H9 (cell line): ENCODE measurements around the gene CEACAM18. TPM values are rescaled to one million over a fixed set of nuclear protein-coding genes. Genes with fewer than 3 reads are reported as not detected.

Experiments
- DNase-seq: peaks from one replicate; pipeline ENCODE4 v3.0.0-alpha.2; 2017
- H2AFZ ChIP-seq: one replicate; pipeline ENCODE4 v1.6.1; 2013; ENCODE audit warnings: mild to moderate bottlenecking, low read length, control low read depth, moderate library complexity
- H2AK5ac ChIP-seq: 2 replicates; pipeline ENCODE4 v1.6.1; 2013; ENCODE audit warnings: low read length, control low read depth, mixed read lengths; ENCODE audit not compliant: insufficient read length
- H2BK120ac ChIP-seq: one replicate; pipeline ENCODE4 v1.6.1; 2013; ENCODE audit warnings: low read depth, mild to moderate bottlenecking, low read length, control low read depth, inconsistent platforms; ENCODE audit not compliant: poor library complexity, severe bottlenecking
- H2BK12ac ChIP-seq: 2 replicates; pipeline ENCODE4 v1.6.1; 2013; ENCODE audit warnings: low read length, control low read depth, mixed read lengths, low read depth; ENCODE audit not compliant: insufficient read length
- H2BK15ac ChIP-seq: 2 replicates; pipeline ENCODE4 v1.6.1; 2013; ENCODE audit warnings: low read depth, low read length, control low read depth
- H2BK20ac ChIP-seq: one replicate; pipeline ENCODE4 v1.6.1; 2013; ENCODE audit warnings: low read depth, mild to moderate bottlenecking, low read length, control low read depth, inconsistent platforms; ENCODE audit not compliant: poor library complexity, severe bottlenecking
- H2BK5ac ChIP-seq: 2 replicates; pipeline ENCODE4 v1.6.1; 2013; ENCODE audit warnings: low read length, control low read depth, mixed read lengths; ENCODE audit not compliant: insufficient read length
- H3K14ac ChIP-seq: 2 replicates; pipeline ENCODE4 v1.6.1; 2013; ENCODE audit warnings: low read length, control low read depth; ENCODE audit not compliant: insufficient read depth
- H3K18ac ChIP-seq: 2 replicates; pipeline ENCODE4 v1.6.1; 2013; ENCODE audit warnings: low read depth, mild to moderate bottlenecking, mixed read lengths, low read length, control low read depth; ENCODE audit not compliant: insufficient read length
- H3K23ac ChIP-seq: 2 replicates; pipeline ENCODE4 v1.6.1; 2013; ENCODE audit warnings: low read length, control low read depth, mixed read lengths, low read depth; ENCODE audit not compliant: insufficient read length
- H3K23me2 ChIP-seq: 2 replicates; pipeline ENCODE4 v1.6.1; 2013; ENCODE audit warnings: low read depth, mild to moderate bottlenecking, mixed read lengths, low read length, control low read depth; ENCODE audit not compliant: insufficient read length, poor library complexity, severe bottlenecking
- H3K27ac ChIP-seq: 2 replicates; pipeline ENCODE4 v1.5.1; 2013; ENCODE audit warnings: low read length, control low read depth, mixed read lengths, low read depth; ENCODE audit not compliant: insufficient read length
- H3K27me3 ChIP-seq: 2 replicates; pipeline ENCODE4 v1.6.1; 2013; ENCODE audit warnings: low read length, control low read depth, inconsistent platforms; ENCODE audit not compliant: insufficient read depth
- H3K4ac ChIP-seq: 2 replicates; pipeline ENCODE4 v1.6.1; 2013; ENCODE audit warnings: low read depth, mild to moderate bottlenecking, control low read depth, inconsistent platforms, low read length, moderate library complexity
- H3K4me1 ChIP-seq: 2 replicates; pipeline ENCODE4 v1.6.1; 2013; ENCODE audit warnings: low read length, control low read depth, inconsistent platforms; ENCODE audit not compliant: insufficient read depth
- H3K4me2 ChIP-seq: 2 replicates; pipeline ENCODE4 v1.6.1; 2013; ENCODE audit warnings: low read length, control low read depth, mixed read lengths; ENCODE audit not compliant: insufficient read length, insufficient read depth
- H3K56ac ChIP-seq: 2 replicates; pipeline ENCODE4 v1.6.1; 2013; ENCODE audit warnings: low read depth, mild to moderate bottlenecking, mixed read lengths, low read length, control low read depth; ENCODE audit not compliant: insufficient read length
- H3K79me1 ChIP-seq: 2 replicates; pipeline ENCODE4 v1.6.1; 2013; ENCODE audit warnings: low read depth, mild to moderate bottlenecking, moderate library complexity, low read length, control low read depth, inconsistent platforms; ENCODE audit not compliant: insufficient read depth, poor library complexity, severe bottlenecking
- H3K79me2 ChIP-seq: 2 replicates; pipeline ENCODE4 v1.6.1; 2013; ENCODE audit warnings: low read length, control low read depth, inconsistent platforms; ENCODE audit not compliant: insufficient read depth
- H3K9ac ChIP-seq: 2 replicates; pipeline ENCODE4 v1.6.1; 2013; ENCODE audit warnings: low read length, control low read depth, mixed read lengths; ENCODE audit not compliant: insufficient read length; ENCODE audit errors: extremely low read depth
- H3K9me3 ChIP-seq: one replicate; pipeline ENCODE4 v1.6.1; 2013; ENCODE audit warnings: low read depth, low read length, inconsistent platforms; ENCODE audit not compliant: control insufficient read depth
- H3T11ph ChIP-seq: one replicate; pipeline ENCODE4 v1.6.1; 2013; ENCODE audit warnings: mild to moderate bottlenecking, low read length, control low read depth, inconsistent platforms
- H4K20me1 ChIP-seq: one replicate; pipeline ENCODE4 v1.6.1; 2013; ENCODE audit not compliant: control insufficient read depth, insufficient read length, insufficient read depth
- H4K5ac ChIP-seq: 2 replicates; pipeline ENCODE4 v1.6.1; 2013; ENCODE audit warnings: low read depth, mild to moderate bottlenecking, mixed read lengths, low read length, control low read depth; ENCODE audit not compliant: insufficient read length
- H4K8ac ChIP-seq: replicated peaks from 2 replicates; pipeline ENCODE4 v1.6.1; 2013; ENCODE audit warnings: low read length, control low read depth, mixed read lengths, low read depth; ENCODE audit not compliant: insufficient read length
- H4K91ac ChIP-seq: 2 replicates; pipeline ENCODE4 v1.6.1; 2013; ENCODE audit warnings: low read depth, mild to moderate bottlenecking, moderate library complexity, mixed read lengths, low read length, control low read depth; ENCODE audit not compliant: insufficient read length
- H3K27ac Mint-ChIP-seq, 3 experiments: 2 replicates in 2 of 3; 3 replicates in 1 of 3; pipeline ENCODE4 v1.8.0; 2020 to 2021; ENCODE audit warnings: mixed read lengths in 3 of 3, mild to moderate bottlenecking in 1 of 3, moderate library complexity in 1 of 3
- H3K27me3 Mint-ChIP-seq: 2 replicates; pipeline ENCODE4 v1.8.0; 2021; ENCODE audit warnings: low read depth, mild to moderate bottlenecking, moderate library complexity, mixed read lengths
- H3K36me3 Mint-ChIP-seq, 3 experiments: 2 replicates in 2 of 3; 3 replicates in 1 of 3; pipeline ENCODE4 v1.8.0; 2020 to 2021; ENCODE audit warnings: low read depth in 3 of 3, mixed read lengths in 3 of 3; ENCODE audit not compliant: insufficient read depth in 1 of 3
- H3K4me1 Mint-ChIP-seq, 2 experiments: 2 replicates each; pipeline ENCODE4 v1.8.0; 2020; ENCODE audit warnings: mixed read lengths in 2 of 2
- H3K4me3 Mint-ChIP-seq, 2 experiments: 2 replicates in 1 of 2; 3 replicates in 1 of 2; pipeline ENCODE4 v1.8.0; 2020 to 2021; ENCODE audit warnings: mild to moderate bottlenecking in 2 of 2, mixed read lengths in 2 of 2, moderate library complexity in 1 of 2
- H3K9me3 Mint-ChIP-seq, 2 experiments: 2 replicates in 1 of 2; 3 replicates in 1 of 2; pipeline ENCODE4 v1.8.0; 2020; ENCODE audit warnings: mild to moderate bottlenecking in 2 of 2, mixed read lengths in 2 of 2, moderate library complexity in 1 of 2
- WGBS: extraction: QIAGEN DNeasy Blood & Tissue Kit; methylation state at CpG from one replicate; pipeline ENCODE4 v1.1.7; 2013; ENCODE audit warnings: missing lambda C conversion rate, low lambda C conversion rate, mixed read lengths; ENCODE audit not compliant: insufficient read length; ENCODE audit errors: extremely low coverage; 5-methylcytosine and 5-hydroxymethylcytosine counted together
- total RNA-seq: library from RNA; stranded (reverse); gene quantifications from 2 replicates; pipeline ENCODE4 v1.2.1, GENCODE V29; 2021
- TF ChIP-seq, protein P1 (sequence below): fragments of 200-600 bp; sonication (generic); conservative IDR thresholded peaks from 3 replicates; pipeline ENCODE4 v1.8.0; 2021; ENCODE audit warnings: antibody characterized with exemption, mild to moderate bottlenecking

CEACAM18 gene
- total RNA-seq, 1 experiment from 2014 or later, result not detected

DNA sequence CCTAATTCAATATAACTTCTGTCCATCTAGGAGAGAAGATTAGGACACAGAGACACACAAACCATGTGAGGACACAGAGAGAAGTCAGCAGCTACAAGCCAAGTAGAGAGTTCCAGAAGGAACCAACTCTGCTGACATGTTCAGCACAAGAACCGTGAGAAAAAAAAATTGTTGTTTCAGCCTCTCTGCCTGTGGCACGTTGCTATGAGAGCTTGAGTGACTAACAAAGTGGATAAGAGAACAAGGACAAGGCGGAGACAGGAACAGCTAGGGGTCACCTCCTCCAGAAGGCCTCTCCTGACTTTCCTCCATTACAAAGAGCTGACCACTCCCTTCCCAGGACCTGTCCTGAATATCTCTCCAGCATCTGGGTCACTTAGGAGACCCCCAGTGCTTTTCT is 28.9 kb downstream of the CEACAM18 start:
- Histone ChIP-seq H2BK12ac (no peak overlapping the region), H3K9me3 (no peaks in the 10 kb centered on the region), H4K5ac (no peak overlapping the region), H3K79me1 (no peaks in the 10 kb centered on the region), H3K23ac (no peak overlapping the region), H3K4ac (no peak overlapping the region), H2BK15ac (no peak overlapping the region), H3T11ph (no peak overlapping the region), H3K27ac (no peak overlapping the region), H4K91ac (no peak overlapping the region), H3K4me1 (no peaks in the 10 kb centered on the region), H3K4me2 (no peak overlapping the region), H3K18ac (no peak overlapping the region), H2BK20ac (no peak overlapping the region), H3K56ac (no peak overlapping the region), H3K27me3 (no peaks in the 10 kb centered on the region), H3K9ac (no peak overlapping the region), H3K14ac (no peak overlapping the region), H2AK5ac (no peak overlapping the region), H3K23me2 (no peaks in the 10 kb centered on the region), H4K8ac (no peak overlapping the region), H2BK5ac (no peak overlapping the region), H3K79me2 (no peaks in the 10 kb centered on the region), H4K20me1 (no peaks in the 10 kb centered on the region), H2BK120ac (no peak overlapping the region), H2AFZ (no peak overlapping the region)
- TF ChIP-seq, protein P1, sequence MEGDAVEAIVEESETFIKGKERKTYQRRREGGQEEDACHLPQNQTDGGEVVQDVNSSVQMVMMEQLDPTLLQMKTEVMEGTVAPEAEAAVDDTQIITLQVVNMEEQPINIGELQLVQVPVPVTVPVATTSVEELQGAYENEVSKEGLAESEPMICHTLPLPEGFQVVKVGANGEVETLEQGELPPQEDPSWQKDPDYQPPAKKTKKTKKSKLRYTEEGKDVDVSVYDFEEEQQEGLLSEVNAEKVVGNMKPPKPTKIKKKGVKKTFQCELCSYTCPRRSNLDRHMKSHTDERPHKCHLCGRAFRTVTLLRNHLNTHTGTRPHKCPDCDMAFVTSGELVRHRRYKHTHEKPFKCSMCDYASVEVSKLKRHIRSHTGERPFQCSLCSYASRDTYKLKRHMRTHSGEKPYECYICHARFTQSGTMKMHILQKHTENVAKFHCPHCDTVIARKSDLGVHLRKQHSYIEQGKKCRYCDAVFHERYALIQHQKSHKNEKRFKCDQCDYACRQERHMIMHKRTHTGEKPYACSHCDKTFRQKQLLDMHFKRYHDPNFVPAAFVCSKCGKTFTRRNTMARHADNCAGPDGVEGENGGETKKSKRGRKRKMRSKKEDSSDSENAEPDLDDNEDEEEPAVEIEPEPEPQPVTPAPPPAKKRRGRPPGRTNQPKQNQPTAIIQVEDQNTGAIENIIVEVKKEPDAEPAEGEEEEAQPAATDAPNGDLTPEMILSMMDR, result no peak
- Mint-ChIP-seq H3K36me3 (no peaks in the 10 kb centered on the region), H3K4me1 (no peaks in the 10 kb centered on the region), H3K4me3 (no peak overlapping the region), H3K27me3 (peaks cover 21% of the 10 kb centered on the region), H3K27ac (no peak overlapping the region), H3K9me3 (peaks cover 54 to 97% of the 10 kb centered on the region in 2 experiments)
- no peak for DNase-seq
- no CpG with 5 or more reads among the region's 3 CpGs for WGBS
